Brain microvascular endothelial cell (primary cell): ENCODE results near the gene CFL1.
A peak's percentile ranks its signal among the peaks of the same experiment; 100 is the strongest.

ENCODE experiments used
- DNase-seq: peaks from one replicate; pipeline ENCODE4 v3.0.0-alpha.2; 2020
- H3K27ac ChIP-seq: fragments of 250-450 bp; sonication (Bioruptor Pico); 2 replicates; pipeline ENCODE4 v1.5.1; 2020; ENCODE audit warnings: mild to moderate bottlenecking, moderate library complexity
- H3K27me3 ChIP-seq: fragments of 250-450 bp; sonication (Bioruptor Pico); replicated peaks from 2 replicates; pipeline ENCODE4 v1.5.1; 2020; ENCODE audit warnings: mild to moderate bottlenecking
- H3K36me3 ChIP-seq: fragments of 250-450 bp; sonication (Bioruptor Pico); replicated peaks from 2 replicates; pipeline ENCODE4 v1.5.1; 2020; ENCODE audit warnings: mild to moderate bottlenecking
- H3K4me3 ChIP-seq: 2 replicates; pipeline ENCODE4 v1.5.1; 2011; ENCODE audit warnings: low read depth, mild to moderate bottlenecking, control low read depth, low read length, moderate library complexity
- in situ Hi-C: cut with HindIII; loops from 2 replicates; pipeline ENCODE4 v1.10.0; 2017; ENCODE audit warnings: low sequenced_read_pairs, low pct_ligation_motif_present
- TF ChIP-seq, protein P1 (sequence below): IDR thresholded peaks from 2 replicates; pipeline ENCODE4 v1.5.1; 2011; ENCODE audit warnings: low read depth, mild to moderate bottlenecking, moderate library complexity, low read length, control low read depth, inconsistent platforms; ENCODE audit errors: missing control alignments

The CFL1 gene

GRCh38 chr11:65873318-65874156 lies 15.6 kb upstream of the CFL1 start:
- H3K36me3 ChIP-seq, result peaks cover 18% of the 10 kb centered on the region
- TF ChIP-seq, protein P1, sequence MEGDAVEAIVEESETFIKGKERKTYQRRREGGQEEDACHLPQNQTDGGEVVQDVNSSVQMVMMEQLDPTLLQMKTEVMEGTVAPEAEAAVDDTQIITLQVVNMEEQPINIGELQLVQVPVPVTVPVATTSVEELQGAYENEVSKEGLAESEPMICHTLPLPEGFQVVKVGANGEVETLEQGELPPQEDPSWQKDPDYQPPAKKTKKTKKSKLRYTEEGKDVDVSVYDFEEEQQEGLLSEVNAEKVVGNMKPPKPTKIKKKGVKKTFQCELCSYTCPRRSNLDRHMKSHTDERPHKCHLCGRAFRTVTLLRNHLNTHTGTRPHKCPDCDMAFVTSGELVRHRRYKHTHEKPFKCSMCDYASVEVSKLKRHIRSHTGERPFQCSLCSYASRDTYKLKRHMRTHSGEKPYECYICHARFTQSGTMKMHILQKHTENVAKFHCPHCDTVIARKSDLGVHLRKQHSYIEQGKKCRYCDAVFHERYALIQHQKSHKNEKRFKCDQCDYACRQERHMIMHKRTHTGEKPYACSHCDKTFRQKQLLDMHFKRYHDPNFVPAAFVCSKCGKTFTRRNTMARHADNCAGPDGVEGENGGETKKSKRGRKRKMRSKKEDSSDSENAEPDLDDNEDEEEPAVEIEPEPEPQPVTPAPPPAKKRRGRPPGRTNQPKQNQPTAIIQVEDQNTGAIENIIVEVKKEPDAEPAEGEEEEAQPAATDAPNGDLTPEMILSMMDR, result no peak
- H3K27ac ChIP-seq, result peak overlapping the region; percentile 79
- peak overlapping the region; percentile 72 for H3K4me3 ChIP-seq
- no peaks in the 10 kb centered on the region for H3K27me3 ChIP-seq
- in situ Hi-C loops, result no loop called here
- DNase-seq, result peak; percentile 84

- H3K36me3 ChIP-seq, result peaks cover 26% of the 10 kb centered on the region
- in situ Hi-C loops, result no loop called here
- no peaks in the 10 kb centered on the region for H3K27me3 ChIP-seq
- H3K4me3 ChIP-seq, result peak within 1 kb of the TSS; percentile 72
- no peak for DNase-seq
- TF ChIP-seq, protein P1, result no peak
- peak within 1 kb of the TSS; percentile 79 for H3K27ac ChIP-seq
Measured at GRCh38 chr11:65872586-65873317, 14.8 kb upstream of the CFL1 start, which contains the start of gene EFEMP2. Gene EFEMP2, minus strand, starts transcription at chr11:65872800. Its CDS starts 446 bp downstream, at chr11:65872354.

DNA sequence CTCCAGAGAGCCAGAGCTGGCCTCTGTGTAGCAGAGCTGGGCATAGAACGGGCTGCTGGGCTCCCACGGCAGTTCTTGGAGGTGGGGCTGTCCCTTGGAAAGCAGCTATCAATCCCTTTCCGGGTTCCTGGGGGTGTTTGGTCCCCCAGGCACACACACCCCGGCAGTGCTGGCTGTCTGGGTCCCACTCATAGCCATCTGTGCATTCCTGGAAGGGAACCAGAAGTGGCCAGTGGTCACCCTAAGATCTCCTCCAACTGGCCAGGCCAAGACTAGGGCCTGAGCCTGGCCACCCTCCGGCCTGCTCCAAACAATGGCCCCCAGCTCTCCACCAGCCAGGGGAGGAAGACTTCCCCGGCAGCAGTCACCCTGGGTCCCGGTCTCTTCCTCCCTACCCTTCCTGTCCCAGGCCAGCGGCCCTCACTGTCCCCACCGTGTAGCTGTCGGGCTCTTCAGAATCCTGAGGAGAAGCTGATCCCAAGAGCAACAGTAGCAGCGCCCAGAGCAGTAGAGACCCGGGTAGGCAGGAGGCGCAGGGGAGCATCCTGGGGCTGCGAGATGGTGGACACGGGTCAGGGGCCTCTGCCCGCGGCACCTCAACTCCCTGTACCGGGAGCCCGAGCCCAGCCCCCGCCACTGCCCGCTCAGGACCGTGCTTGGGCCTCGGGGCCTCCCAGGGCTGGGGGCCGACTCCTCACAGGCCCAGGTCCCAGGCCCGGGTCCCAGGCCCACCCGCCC lies 14.0 kb upstream of the CFL1 start:
- Histone ChIP-seq H3K27me3 (no peaks in the 10 kb centered on the region), H3K4me3 (peak overlapping the region; percentile 72), H3K36me3 (peaks cover 34% of the 10 kb centered on the region), H3K27ac (peak overlapping the region; percentile 18)
- in situ Hi-C loops, result no loop called here
- peak; percentile 31 for DNase-seq
- TF ChIP-seq, protein P1, result peak; percentile 55

- TF ChIP-seq, protein P1, result no peak
- no peak for DNase-seq
- in situ Hi-C loops, result no loop called here
- Histone ChIP-seq H3K36me3 (peaks cover 38% of the 10 kb centered on the region), H3K27me3 (no peaks in the 10 kb centered on the region), H3K27ac (peak overlapping the region; percentile 18), H3K4me3 (peak overlapping the region; percentile 72)
Measured at GRCh38 chr11:65870706-65871681, 13.0 kb upstream of the CFL1 start.

DNA sequence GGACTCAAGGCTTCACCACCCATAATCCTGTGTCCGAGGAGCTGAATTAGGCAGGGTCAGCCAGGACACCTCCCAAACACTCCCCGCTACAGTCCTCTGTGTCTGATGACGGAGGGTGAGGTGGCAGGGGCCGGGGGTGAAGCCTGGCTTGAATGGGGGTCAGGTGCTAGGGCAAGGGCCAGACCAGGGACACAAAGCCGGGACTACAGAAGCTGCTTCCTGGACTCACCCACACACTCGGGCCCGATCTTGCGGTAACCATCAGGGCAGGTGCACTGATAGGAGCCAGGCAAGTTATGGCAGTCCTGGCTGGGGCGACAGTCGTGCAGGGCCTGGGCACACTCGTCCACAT lies 12.3 kb upstream of the CFL1 start:
- H3K36me3 ChIP-seq, result peaks cover 45% of the 10 kb centered on the region
- H3K27ac ChIP-seq, result no peak overlapping the region
- H3K4me3 ChIP-seq, result peak overlapping the region; percentile 9
- in situ Hi-C loops, result no loop called here
- no peaks in the 10 kb centered on the region for H3K27me3 ChIP-seq
- TF ChIP-seq, protein P1, result no peak
- DNase-seq, result no peak
